HCT116 (cell line): ENCODE results near the gene C4orf36.

ENCODE experiments used
- CBX3 ChIP-seq: IDR thresholded peaks from 2 replicates; pipeline ENCODE4 v1.6.1; 2012; ENCODE audit warnings: low read depth
- CTCF ChIP-seq, 3 experiments: fragments of 200-600 bp in 1 of 3; sonication (generic) in 1 of 3; IDR thresholded peaks in 2 of 3; conservative IDR thresholded peaks in 1 of 3; 2 replicates each; pipeline ENCODE4 v1.5.1; 2012 to 2017; ENCODE audit warnings: low read depth in 2 of 3, low read length in 2 of 3, antibody characterized with exemption in 1 of 3, borderline replicate concordance in 1 of 3, control low read depth in 1 of 3, mild to moderate bottlenecking in 1 of 3, mixed read lengths in 1 of 3, mixed run types in 1 of 3, moderate library complexity in 1 of 3; ENCODE audit not compliant: insufficient read depth in 1 of 3
- POLR2AphosphoS5 ChIP-seq: IDR thresholded peaks from 2 replicates; pipeline ENCODE4 v1.6.1; 2011; ENCODE audit warnings: mild to moderate bottlenecking, low read depth, low read length, moderate library complexity
- TF ChIP-seq, protein P1 (sequence below): IDR thresholded peaks from 2 replicates; pipeline ENCODE4 v1.6.1; 2011; ENCODE audit warnings: mild to moderate bottlenecking, low read length, moderate library complexity; ENCODE audit not compliant: insufficient replicate concordance; ENCODE audit errors: extremely low read depth

DNA sequence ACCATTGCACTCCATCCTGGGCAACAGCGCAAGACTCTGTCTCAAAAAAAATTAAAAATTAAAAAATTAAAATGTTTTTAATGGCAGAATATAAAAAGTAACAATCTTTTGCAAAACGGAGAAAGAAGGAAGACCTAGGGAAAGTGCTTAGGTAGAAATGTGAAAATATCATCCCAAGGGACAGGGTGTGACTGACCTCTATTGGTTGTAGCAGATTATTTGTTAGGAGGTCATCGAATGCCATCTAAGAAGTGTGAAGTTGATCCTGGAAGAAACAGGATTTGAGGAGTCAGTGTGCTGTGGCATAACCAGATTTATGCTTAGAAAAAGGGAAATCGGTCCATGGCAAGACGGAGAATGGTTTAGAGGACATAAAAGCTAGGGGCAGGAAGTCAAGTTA lies 18.1 kb upstream of the C4orf36 start:
- TF ChIP-seq CTCF (IDR thresholded peaks at IDR 0.05 in 2 of 3, conservative IDR thresholded peaks at IDR 0.05 in 1 of 3; ENCODE audit: borderline replicate concordance in 1 of 3, insufficient read depth in 1 of 3, low read depth in 2 of 3, low read length in 2 of 3) (peak in 1 of 3 experiments; percentile 11; a peak in 1 of 6 replicates), CBX3 (no peak), POLR2AphosphoS5 (no peak)
- TF ChIP-seq, protein P1, sequence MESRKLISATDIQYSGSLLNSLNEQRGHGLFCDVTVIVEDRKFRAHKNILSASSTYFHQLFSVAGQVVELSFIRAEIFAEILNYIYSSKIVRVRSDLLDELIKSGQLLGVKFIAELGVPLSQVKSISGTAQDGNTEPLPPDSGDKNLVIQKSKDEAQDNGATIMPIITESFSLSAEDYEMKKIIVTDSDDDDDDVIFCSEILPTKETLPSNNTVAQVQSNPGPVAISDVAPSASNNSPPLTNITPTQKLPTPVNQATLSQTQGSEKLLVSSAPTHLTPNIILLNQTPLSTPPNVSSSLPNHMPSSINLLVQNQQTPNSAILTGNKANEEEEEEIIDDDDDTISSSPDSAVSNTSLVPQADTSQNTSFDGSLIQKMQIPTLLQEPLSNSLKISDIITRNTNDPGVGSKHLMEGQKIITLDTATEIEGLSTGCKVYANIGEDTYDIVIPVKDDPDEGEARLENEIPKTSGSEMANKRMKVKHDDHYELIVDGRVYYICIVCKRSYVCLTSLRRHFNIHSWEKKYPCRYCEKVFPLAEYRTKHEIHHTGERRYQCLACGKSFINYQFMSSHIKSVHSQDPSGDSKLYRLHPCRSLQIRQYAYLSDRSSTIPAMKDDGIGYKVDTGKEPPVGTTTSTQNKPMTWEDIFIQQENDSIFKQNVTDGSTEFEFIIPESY, result no peak
